NOMO-1 (cell line): ENCODE results near the gene PSMG4.
A peak's percentile ranks its signal among the peaks of the same experiment; 100 is the strongest.

Source experiments
- DNase-seq, 2 experiments: peaks; one replicate each; lab custom pipeline; 2025; ENCODE audit not compliant: unreplicated experiment in 2 of 2; lab: John Stamatoyannopoulos, UW

The PSMG4 gene

GRCh38 chr6:3258720-3259490 is at the start of gene PSMG4:
TSS of gene PSMG4 (plus strand) at chr6:3258947. CDS start at chr6:3259023, 76 bp downstream.
- peak; percentile 67 to 75 for DNase-seq

- DNase-seq = no peak
Observed at GRCh38 chr6:3209114-3210023, 49.4 kb upstream of the PSMG4 start.

- DNase-seq = no peak
Observed at GRCh38 chr6:3210024-3210610, 48.6 kb upstream of the PSMG4 start.

GRCh38 chr6:3211681-3212080 is 47.1 kb upstream of the PSMG4 start:
- no peak for DNase-seq

- no peak for DNase-seq
Observed at GRCh38 chr6:3212261-3212660, 46.5 kb upstream of the PSMG4 start.

DNA sequence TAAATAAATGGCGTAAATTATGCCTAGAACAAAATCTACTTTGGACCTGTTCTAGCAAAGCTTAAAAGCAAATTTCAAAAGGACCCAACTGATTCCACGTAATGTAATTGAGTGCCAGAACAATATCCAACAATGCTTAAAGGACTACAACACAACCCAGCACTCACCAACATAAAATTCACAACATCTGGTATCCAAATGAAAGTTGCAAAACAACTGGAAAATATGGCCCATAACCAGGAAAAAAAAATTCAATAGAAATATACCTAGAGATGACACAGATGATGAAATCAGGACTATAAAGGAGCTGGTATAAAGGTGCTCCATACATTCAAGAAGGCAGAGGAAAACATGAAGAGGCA is 45.4 kb upstream of the PSMG4 start:
- no peak for DNase-seq

GRCh38 chr6:3214898-3215297 is 43.8 kb upstream of the PSMG4 start:
- DNase-seq = no peak

DNA sequence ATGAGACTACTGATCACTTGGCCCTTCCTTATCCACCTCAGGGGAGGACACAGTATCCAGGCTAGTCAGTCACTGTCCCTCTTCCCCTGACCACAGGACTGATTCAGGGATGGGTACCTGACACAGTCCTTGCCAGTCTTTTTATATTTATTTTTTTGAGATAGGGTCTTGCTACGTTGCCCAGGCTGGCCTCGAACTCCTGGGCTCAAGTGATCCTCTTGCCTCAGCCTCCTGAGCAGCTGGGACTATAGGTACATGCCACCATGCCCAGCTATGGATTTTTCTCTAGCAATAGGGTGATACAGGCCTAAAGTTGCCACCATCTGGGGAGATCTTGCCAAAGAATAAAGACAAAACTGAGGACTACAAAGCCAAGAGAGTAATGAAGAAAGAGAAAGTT is 41.5 kb upstream of the PSMG4 start:
- no peak for DNase-seq

- DNase-seq = no peak
Observed at GRCh38 chr6:3218266-3218665, 40.5 kb upstream of the PSMG4 start.

DNA sequence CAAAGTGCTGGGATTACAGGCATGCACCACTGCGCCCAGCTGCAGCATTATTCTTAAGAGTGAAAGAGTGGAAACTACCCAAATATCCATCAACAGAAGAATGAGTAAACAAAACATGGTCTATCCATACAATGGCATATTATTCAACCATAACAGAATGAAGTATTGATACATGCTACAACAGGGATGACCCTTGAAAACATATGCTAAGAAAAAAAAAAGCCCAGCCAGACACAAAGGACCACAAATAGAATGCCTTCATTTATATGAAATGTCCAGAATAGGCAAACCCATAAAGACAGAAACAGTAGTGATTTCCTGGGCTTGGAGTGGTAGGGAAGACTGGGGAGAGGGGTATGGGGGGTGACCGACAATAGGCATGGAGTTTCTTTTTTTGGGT is 38.4 kb upstream of the PSMG4 start:
- no peak for DNase-seq

DNA sequence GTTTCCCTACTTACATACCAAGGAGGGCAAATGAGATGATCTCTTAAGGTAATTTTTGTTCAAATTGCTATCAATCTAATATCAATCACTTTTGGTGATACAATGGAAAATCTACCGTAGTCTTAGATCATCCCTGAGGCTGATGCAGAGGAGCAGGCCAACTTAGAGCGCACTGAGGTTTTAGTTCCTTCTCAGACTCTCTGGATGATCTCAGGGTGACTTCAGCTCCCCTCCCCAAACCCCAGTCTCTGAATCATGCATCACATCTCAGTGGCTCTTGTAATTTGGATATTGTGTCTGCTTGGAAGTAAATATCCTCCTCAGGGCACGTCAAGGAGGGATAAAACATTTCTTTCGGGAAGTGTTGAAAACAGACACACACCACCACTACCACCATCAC is 37.2 kb upstream of the PSMG4 start:
- DNase-seq = no peak

- DNase-seq = no peak
Observed at GRCh38 chr6:3222506-3223038, 36.2 kb upstream of the PSMG4 start.

GRCh38 chr6:3226042-3226441 is 32.7 kb upstream of the PSMG4 start:
- no peak for DNase-seq

DNA sequence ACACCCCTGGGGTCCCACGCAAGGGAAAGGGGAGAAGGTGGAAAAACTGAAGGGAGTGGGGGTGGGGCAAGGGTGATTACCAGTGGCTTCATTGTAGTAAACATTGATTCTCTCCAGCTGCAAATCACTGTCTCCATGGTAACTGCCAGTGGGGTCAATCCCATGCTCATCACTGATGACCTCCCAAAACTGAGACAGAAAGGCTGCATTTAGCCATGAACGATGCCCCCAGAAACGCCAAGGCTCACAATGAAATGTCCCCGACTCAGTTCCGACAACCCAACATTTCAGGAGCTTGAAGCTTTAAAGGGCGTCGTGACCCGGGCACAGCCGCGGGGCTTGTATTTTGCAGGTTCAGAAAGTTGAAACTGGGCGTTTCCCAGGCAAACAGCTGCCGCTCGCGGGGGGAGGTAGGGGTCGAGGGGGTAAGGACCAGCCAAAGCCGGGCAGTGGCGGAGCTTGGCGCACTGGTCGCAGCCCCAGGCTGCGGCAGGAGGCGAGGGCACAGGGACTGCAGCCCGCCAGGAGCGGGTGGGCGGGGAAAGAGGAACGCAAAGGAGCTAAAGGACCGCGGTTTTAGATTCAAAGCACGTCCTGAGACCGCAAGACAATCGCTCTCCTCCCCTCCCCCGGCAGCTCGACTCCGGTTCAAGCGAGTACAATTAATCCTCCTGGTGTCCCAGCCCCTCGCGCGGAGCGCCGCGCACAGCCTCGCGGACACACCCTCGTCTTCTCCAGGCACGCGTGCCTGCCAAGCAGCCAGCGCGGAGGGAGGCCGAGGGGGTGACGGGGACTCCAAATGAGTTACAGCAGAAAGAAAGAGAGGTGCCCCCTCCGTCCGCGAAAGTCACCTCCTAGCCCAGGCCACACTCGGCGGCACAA is 32.0 kb upstream of the PSMG4 start:
- peak in 1 of 2 experiments; percentile 39 for DNase-seq

DNA sequence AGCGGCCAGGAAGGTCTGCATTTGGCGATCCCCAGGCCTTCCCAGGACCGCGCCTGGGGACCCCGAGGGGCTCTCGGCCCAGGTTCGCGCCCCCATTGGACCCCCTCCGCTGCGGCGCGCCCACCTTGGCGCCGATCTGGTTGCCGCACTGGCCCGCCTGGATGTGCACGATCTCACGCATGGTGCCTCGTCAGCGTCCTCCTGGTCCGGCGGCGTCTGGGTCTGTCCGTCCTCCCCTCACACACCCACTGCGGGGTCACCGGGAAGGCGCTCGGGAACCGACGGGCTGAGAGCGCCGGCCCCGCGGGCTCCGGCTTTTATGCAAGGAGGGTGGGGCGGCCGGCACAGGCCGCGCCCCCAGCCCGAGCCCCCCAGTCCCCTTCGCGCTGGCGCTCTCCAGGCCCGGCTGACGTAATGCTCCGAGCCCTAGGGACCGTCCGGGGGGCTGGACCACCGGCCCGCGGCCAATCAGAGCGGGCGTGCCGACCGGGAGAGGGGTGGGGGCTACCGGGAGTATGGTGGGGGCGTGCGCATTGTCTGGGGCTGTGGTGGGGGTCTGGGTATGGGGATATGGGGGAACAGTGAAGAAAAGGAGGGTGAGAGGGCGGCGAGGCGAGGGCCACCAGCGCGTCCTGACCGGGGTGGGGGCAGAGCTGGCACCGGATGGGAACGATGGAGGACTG is 31.2 kb upstream of the PSMG4 start, which contains the start of gene TUBB2B:
Gene TUBB2B, minus strand, starts transcription at position 291 of the 683 bp plus-strand sequence. Its CDS starts 110 bp downstream, at position 181.
- DNase-seq = no peak

GRCh38 chr6:3228046-3228671 is 30.6 kb upstream of the PSMG4 start:
- DNase-seq = no peak

DNA sequence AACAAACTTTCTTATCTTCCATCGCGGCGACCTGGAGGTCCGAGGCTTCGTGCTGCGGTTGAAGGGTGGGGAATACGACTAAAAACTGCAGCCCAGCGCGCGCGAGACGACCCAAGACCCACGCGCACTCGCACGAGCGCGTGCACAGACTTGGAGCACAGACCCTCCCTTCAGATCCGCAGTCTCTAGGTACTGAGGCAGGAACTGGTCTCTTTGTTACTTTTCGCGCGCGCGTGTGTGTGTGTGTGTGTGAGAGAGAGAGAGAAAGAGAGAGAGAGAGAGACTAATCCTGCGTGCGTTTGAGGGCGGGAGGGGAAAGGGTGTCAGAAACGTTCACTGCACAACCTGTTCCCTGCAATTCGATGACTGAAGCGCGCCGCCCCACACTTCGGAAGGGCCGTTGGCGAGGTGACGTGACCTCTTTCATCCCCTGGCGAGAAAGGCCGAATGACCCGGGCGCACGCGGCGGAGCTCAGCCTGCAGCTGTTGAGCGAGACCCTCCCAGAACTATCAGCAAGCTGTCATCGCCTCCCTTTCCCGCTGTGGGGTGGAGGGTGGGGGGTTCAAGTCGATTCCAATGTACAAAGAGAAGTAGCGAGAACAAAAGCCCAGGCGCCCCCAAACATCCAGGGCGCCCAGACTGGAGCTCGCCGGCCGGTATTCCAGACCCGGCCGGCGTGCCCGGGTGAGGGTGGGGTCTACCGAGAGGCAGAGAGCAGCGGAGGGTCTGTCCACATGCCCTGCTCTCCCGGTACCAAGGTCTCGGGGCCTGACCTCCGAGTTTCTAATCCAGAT is 29.8 kb upstream of the PSMG4 start:
- DNase-seq = no peak

DNA sequence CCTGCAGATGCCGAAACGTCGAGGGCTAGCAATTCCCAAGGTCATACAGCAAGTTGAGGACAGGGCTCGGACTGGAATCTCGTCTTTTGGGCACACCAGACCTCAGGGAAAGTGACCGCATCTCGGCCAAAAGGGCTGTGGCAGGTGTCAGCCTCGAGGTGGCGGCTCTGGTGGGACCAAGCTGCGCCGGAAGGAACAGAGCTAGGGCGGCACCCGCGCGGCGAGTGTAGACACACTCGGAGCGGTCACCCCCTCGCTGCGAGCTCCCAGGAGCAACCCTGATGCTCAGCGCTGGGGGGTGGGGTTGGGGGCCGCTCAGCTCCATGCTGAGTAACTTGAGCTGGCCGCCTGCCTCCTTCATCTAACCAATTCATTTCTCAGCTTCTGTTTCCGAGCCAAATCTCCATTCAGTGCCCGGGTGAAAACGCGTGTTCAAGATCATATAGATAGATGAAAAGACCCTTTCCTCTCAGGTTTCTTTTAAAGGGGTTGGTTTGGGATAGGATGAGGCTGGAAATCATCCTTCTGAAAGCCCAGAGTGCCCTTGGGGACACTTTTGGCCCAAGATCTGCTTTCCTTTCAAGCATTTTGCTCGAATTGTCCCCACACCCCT is 29.1 kb upstream of the PSMG4 start:
- DNase-seq = peak in 1 of 2 experiments; percentile 17
